ENCODE results near the gene EPC2. TPM values are rescaled to one million over a fixed set of nuclear protein-coding genes. Genes with fewer than 3 reads are reported as not detected.
"Not testable (repeated sequence)": the region's sequence is repeated elsewhere in the genome, so short reads cannot be mapped to it uniquely, and the experiment has no call there.

The EPC2 gene
- total RNA-seq, 1 experiment from 2014 or later = 13.8 TPM

DNA sequence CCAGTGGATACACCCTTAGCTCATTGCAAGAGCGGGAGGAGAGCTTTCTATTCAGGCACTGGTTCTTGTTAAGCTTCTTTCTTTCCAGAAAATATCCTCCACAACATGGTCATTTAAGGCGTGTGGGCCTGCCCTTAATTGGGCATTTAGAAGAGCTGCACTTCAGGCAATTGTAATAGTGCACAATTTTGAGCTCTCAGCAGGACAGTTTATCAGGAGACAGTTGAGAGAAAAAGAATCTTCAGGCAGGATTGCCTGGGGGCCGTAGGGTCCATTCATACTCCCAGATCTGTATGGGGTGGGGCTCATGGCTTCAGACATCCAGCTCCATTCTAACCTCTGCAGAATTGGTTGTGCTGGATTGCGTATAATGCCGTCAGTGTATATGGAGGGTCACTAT lies 6.0 kb upstream of the EPC2 start:
- no peak for DNase-seq (ENCODE audit: low read depth)

DNA sequence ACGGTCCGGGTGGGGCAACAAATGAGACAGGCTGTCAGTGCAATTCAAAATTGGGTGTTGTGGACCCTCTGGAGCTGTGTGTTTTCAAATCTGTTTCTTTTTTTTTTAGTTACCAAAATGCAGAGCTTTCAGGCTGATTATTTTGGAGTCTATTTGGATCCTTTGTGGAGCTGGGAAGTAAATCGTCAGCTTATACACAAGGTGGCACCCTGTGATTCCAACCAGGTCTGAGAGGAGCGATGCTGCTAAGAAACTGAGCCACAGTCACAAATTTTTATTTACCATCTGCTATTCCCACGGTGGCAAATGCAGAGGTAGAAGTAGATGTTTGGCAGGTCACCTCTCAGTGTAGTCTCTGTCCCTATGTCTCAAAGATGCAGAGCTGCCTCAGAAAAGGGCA lies 3.8 kb upstream of the EPC2 start:
- DNase-seq (ENCODE audit: low read depth) = peak; percentile 19

DNA sequence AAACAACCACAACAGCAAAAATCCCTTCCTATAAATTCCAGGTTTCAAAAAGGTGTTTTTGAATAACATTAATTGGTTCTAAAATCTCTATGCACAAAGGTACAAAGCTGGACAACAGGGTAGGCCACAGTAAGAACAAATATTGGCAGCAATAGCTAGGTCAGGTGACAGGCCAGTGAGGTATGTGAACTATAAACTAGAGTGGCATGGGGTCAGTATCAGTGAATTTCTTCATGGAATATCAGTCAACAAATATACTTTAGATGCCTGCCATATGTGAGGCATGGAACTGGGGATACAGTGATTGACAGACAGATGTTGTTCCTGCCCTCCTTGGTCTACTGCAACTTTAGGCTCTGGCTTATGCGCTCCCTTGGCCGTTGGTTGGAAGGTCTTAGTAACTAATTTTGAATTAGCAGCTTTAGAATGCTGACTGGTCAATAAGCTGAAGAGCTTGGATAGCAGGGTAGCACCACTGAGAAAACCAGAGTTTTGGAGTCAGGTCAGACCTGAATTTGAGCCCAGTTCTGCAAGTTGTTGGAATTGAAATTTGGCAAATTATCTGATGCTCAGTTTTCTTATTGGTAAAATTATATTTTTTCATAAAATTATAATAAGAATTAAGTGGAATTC lies 2.3 kb upstream of the EPC2 start:
- no peak for DNase-seq (ENCODE audit: low read depth)

DNA sequence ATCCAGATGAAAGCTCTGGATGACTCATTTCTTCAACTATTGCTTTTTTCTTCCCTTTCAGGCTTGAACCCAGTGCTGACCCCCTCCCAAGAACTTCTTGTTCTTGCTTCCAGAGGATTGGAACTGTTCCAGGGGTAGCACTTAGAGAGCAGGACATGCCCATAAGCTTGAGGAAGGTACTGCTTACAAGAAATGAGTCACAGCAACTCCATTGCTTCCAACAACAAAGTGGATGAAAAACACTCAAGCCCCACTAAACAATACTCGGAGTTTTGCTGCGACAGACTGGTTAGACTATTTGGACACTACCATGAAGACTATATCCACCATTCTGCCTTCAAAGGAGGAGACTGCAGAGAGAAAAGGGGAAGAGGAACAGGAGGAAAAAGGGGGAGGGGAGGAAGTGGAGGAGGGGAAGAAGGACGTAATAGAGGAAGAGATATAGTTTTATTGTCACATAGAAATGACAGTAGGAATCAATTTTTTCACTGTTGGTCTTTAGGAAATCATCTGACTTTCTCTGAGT lies 1.6 kb upstream of the EPC2 start:
- DNase-seq (ENCODE audit: low read depth) = peak; percentile 56

DNA sequence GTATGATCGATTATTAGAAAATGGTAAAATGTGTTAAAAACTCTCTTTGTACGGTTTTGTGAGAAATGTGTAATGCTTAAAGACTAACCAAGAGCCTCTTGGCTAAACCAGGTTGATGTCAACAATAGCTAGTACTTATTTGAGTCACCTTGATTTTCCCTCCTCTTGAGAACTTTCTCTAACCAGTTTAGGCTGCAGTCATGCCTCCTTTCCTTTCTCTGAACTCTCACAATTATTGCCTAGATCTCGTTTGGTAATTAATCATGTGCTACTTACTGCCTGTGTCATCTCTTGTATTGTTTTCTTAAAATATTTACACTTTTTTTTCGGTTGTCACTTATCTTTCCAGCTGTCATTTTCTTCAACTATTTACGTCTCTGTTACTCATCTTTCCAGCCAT lies 1.1 kb upstream of the EPC2 start:
- peak; percentile 15 for DNase-seq (ENCODE audit: low read depth)

DNA sequence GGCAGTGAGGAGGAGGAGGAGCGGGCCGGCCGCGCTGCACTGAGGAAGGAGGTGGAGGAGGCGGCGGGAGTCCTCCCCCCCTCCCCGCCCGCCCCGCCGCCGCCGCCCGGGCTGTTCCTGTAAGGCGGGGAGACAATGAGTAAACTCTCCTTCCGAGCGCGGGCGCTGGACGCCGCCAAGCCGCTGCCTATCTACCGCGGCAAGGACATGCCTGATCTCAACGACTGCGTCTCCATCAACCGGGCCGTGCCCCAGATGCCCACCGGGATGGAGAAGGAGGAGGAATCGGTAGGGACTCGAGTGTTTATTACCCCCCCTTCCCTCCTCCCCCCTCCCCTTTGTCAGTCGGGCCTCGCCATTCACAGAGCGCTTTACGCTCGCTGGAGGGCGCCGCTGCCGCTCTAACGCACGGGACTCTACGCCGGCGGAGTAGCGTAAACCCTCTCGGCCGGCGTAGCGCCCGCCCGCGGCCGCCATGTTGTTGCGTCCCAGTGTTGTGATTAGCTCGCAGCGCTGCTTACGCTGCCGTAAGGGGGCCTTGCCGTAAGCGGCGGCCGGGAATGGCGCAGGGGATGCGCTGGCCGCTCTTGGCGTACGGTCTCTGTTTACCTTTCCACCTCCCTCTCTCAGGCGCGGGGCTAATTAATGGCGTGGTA lies 460 bp downstream of the EPC2 start:
- peak; percentile 88 for DNase-seq (ENCODE audit: low read depth)

DNA sequence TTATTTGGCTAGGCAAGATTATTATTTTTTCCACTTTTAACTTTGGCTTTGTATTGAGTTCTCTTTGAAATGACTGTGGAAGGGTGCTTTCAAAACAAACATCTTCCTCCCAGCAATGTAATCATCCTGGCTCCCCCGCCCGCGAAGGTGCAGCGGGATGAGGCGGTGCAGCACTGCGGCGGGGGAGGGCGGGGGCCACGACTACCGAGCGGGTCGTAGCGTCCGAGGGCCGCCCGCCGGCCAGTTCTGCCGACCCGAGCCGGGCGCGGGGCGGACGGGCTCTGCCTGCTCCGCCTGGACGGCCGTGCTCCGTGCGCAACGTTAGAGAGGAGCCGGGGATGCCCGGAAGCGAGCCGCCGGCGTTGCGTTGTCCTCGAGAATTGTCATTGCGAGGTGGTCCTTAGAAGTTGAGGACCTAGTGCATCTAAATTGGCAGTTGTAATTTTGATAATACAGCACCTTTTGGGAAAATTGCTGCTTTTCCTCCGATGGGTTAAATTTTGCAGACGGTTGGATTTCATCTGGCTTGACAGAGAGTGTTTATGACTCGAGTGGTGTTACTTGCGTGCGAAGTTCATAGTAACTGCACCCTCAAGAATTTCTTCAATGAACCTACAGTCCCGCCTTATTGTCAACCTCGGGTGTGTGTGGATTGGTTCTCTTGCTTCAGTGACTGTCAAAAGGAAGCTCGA lies 1.1 kb downstream of the EPC2 start:
- DNase-seq (ENCODE audit: low read depth) = peak; percentile 83

DNA sequence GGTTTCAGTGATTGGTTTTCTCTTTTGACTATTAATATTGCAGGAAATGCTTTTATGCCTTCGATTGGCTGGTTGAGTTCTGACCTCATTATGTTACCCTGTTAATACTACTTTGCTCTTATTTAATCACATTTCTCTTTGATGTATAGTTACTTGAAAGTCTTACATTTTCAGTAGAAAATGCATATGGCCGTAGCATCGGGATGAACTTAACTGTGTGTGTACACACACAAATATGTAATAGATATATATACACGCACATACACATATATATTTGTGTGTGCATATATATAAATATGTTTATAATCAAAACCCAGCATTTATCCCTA lies 1.6 kb downstream of the EPC2 start:
- no peak for DNase-seq (ENCODE audit: low read depth)

DNA sequence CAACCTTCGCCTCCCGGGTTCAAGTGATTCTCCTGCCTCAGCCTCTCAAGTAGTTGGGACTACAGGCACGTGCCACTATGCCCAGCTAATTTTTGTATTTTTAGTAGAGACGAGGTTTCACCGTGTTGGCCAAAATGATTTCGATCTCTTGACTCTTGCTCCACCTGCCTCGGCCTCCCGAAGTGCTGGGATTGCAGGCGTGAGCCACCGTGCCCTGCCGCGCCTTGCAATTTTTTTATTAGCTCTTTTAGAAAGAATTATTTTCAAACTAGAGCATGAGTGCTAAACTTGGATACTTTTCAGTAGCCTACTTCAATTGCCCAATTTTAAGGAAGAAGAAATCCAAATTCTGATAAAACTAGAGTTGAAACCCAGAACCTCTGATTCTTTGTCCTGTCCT lies 3.2 kb downstream of the EPC2 start:
- DNase-seq (ENCODE audit: low read depth) = not testable (repeated sequence)

DNA sequence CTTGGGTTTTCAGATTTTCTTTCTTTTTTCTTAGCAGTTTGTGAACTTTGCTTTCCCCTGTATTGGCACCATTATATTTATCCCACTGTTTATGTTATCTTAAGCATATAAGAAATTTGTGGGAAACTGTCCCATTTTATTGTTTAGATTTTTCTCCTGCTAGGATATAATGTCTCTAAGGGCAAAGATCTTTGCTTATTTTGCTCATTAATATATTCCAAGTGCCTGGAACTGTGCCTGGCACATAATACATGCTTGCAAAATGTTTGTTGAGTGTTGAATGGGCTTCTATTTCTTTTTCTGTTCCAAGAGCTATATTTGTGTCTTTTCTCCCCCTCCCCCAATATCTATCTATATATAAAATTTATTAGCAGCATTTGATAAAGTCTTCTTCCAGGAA lies 5.4 kb downstream of the EPC2 start:
- no peak for DNase-seq (ENCODE audit: low read depth)

DNA sequence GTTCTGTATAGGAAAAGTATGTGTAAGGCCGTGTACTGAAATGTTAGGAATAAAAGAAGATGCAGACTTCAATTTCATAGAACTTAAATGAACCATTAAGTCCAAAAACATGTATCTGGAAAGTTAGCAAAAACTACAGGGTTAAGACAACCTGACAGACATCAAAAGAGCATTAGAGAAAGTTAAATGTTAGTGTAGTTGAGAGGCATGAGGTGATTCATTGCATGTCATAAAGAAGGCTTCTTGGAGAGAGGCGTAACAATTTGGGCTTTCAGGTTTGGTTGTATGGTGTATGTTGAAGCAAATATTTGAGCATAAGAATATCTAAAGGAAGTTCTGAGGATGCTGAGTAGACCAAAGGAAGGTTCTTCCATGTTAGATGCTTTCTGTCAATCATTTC lies 6.3 kb downstream of the EPC2 start:
- no peak for DNase-seq (ENCODE audit: low read depth)

DNA sequence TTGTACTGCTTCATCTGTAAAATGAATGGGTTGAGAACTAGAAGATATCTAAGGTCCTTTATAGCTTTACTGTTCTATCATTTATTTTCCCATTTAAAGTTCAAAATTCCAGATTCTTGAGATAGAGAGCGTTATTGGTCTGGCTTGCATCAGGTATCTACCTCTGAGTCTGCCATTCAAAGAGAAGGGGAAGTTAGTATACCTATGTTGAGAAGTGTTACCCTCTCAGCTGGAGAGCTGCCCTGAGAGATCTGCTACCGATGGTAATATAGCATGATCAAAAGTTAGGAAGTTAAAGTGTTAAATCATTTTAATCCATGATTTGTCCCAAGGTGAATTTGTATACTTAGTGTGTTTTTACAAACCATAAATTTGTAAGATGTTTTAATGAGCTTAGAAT lies 7.4 kb downstream of the EPC2 start:
- no peak for DNase-seq (ENCODE audit: low read depth)

DNA sequence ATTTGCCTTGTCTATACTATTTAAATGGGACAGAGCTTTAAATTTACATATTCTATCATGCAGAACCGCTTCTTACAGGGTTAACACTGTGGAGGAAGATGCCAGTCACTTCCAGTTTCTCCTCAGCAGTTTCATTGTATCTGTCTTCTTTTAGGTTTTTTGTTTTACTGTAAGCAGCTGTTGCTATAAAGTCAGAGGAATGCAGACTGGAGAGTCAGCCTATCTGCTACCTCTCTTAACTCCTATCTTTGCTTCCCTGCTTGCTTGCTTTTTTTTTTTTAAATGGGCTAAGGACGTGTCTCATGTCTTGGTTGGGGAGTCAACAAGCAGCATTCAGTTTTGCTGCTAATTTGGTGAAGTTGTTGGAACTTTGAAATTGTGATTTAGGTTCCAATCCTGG lies 8.9 kb downstream of the EPC2 start:
- peak; percentile 67 for DNase-seq (ENCODE audit: low read depth)

DNA sequence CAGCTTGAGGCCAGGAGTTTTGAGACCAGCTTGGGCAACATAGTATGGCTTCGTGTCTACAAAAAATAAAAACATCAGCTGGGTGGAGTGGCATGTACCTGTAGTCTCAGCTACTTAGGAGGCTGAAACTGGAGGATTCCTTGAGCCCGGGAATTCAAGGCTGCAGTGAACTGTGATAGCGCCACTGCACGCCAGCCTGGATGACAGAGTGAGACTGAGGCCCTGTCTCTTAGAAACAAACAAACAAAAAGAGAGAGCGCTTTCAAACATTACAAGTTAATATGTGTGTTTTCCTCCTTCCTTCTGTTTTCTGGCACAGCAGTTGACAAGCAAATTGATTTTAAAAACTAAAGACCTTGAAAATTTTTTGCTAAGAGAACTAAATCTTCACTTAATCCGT lies 9.9 kb downstream of the EPC2 start:
- no peak for DNase-seq (ENCODE audit: low read depth)

DNA sequence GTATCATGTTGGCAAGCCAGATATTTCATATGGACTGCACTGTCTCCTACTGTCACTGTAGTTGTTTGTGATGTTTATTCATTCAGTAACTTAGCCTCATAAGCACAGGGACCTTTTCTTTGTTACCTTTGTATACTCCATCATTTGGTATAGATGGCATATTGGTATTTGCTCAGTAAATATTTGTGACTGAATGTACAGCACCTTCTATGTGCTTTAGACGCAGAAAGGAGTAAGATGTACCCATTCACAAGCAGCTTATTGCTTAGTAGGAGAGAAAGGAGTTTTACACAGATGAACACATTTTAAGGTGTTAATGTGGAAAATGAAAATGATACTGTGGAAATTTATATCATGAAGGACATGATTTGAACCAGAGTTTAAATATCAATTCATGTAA lies 12.0 kb downstream of the EPC2 start:
- no peak for DNase-seq (ENCODE audit: low read depth)

DNA sequence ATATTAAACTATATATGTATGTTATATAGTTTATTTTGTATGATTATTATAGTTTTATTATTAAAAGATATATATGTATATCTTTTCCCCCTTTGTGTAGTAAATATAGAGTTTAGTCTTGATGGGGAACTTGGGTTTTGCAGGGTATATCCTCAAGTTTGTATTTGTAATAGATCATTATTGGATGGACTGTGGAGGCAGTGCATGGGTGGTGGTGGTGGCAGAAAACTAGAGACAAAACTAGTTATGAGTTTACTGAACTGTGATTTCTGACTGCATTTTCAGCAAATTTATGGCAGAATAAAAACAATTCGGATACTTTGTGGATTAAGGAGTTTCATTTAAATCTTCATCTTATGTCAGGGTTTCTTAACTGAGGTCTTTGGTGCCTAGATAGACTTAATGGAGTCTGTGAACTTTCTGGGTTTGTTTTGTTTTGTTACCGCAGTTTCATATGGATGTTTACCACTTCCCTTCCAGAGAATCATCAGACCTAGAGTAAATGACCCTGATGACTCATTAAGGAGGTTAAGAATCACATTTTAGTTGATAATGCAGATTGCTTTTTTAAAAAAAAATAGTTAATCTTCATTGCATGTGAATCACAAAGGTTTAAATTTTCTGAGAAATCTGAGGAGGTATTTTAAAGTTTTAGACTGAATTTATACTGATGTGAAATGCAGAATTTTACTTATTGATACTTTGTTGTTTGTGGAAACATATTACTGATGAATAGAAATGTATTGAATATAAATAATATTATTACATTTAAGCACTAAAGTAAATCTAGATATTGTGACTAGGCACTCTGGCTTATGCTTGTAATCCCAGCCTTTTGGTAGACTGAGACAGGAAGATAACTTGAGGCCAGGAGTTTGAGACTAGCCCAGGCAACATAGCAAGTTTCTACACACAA lies 14.5 kb downstream of the EPC2 start:
- peak; percentile 78 for DNase-seq (ENCODE audit: low read depth)

DNA sequence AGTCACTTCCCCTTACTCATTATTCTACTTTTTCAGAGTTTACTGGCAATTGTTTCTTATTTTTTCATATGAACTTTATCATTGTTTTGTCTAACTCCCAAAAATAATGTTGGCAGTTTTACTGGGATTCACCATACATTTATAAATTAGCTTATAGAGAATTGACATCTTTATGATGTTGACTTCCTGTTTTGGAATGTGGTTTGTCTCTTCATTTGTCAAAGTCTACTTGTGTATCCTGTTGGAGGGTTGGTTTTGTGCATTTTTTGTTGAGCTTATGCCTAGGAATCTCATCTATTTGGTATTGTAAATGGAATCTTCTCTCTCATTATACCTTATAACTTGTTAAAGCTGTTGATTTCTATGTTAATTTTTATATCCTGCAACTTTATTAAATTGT lies 16.4 kb downstream of the EPC2 start:
- no peak for DNase-seq (ENCODE audit: low read depth)

DNA sequence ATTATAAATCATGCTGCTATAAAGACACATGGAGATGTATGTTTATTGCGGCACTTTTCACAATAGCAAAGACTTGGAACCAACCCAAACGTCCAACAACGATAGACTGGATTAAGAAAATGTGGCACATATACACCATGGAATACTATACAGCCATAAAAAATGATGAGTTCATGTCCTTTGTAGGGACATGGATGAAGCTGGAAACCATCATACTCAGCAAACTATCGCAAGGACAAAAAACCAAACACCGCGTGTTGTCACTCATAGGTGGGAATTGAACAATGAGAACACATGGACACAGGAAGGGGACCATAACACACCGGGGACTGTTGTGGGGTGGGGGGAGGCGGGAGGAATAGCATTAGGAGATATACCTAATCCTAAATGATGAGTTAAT lies 17.8 kb downstream of the EPC2 start:
- not testable (repeated sequence) for DNase-seq (ENCODE audit: low read depth)

DNA sequence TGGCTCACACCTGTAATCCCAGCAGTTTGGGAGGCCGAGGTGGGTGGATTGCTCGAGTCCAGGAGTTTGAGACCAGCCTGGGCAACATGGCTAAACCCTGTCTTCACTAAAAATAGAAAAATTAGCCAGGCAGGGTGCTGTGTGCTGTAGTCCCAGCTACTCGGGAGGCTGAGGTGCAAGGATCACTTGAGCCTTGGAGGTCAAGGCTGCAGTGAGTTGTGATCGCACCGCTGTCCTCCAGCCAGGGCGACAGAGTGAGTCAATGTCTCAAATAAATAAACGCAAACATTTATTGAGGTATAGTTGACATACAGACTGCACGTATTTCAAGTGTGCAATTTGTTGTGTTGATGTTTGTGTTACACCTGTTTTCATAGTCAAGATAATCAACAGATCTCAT lies 19.7 kb downstream of the EPC2 start:
- no peak for DNase-seq (ENCODE audit: low read depth)

DNA sequence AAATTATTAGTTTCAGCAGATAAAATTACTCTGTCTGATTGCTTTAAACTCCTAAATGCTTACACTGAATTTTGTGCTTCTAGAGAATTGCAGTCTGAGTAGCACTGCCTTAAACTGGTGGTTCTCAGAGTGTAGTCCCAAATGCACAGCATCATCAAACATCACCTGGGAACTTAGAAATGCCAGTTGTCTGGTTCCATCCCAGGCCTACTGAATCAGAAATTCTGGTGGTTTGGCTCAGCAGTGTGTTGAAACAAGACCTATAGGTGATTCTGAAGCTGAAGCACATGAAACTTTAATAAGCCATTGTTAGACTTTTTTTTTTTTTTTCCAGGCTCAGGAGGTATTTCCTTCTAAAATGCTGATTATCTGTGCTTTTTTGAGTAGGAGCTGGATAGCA lies 22.0 kb downstream of the EPC2 start:
- DNase-seq (ENCODE audit: low read depth) = peak; percentile 15

DNA sequence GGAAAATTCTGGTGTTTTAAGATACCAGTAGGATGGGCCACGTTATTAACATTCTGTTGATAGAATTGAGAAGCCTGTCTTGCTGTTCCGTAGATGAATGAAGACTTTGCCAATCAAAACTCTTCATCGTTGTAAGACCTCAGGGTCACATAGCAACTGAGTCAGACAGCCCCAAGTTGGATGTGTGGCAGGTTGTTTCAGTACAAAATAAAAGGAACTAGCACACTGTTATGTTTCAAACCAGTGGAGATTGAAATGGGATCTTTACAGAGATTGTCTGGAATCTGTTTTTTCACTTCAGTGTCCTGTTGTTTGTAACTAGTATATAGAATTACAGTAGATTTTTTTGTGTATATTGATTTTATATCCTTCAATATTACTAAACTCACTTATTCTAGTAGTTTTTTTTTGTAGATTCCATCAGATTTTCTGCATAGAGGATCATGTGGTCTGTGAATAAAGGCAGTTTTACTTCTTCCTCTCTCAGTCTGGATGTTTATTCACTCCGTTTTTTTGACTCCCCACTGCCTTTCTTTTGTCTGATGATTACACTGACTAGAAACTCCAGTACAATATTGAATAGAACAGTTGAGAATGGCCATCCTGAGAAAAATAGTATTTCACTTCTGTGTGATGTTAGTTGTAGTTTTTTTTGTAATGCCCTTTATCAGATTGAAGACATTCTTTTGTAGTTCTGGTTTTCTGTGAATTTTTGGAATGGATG lies 22.7 kb downstream of the EPC2 start:
- no peak for DNase-seq (ENCODE audit: low read depth)

Data from LHCN-M2 (cell line).